Lower lobe of right lung (tissue), 2 donors: ENCODE results near the gene CFAP20DC. TPM values are rescaled to one million over a fixed set of nuclear protein-coding genes. Genes with fewer than 3 reads are reported as not detected.

Experiments
- ATAC-seq, 2 donors: fragments of 200-7000 bp; cut with Tn5 transposase; one replicate each; pipeline ENCODE4 v1.9.1; 2020 to 2022; ENCODE audit warnings: mild to moderate bottlenecking in 2 of 2, moderate library complexity in 2 of 2
- DNase-seq: peaks from one replicate; pipeline ENCODE4 v3.0.0-alpha.2; 2020
- H3K27ac ChIP-seq: fragments of 200-600 bp; one replicate; pipeline ENCODE4 v1.8.0; 2022
- H3K27me3 ChIP-seq: fragments of 200-600 bp; one replicate; pipeline ENCODE4 v1.8.0; 2022; ENCODE audit warnings: low read depth
- H3K36me3 ChIP-seq: fragments of 200-600 bp; one replicate; pipeline ENCODE4 v1.8.0; 2022; ENCODE audit warnings: mild to moderate bottlenecking
- H3K4me1 ChIP-seq: fragments of 200-600 bp; one replicate; pipeline ENCODE4 v1.8.0; 2022
- H3K4me3 ChIP-seq: fragments of 200-600 bp; one replicate; pipeline ENCODE4 v1.8.0; 2022; ENCODE audit warnings: mild to moderate bottlenecking
- H3K9me3 ChIP-seq: fragments of 200-600 bp; one replicate; pipeline ENCODE4 v1.8.0; 2022
- CTCF ChIP-seq: fragments of 200-600 bp; IDR thresholded peaks from one replicate; pipeline ENCODE4 v1.8.0; 2022; ENCODE audit warnings: antibody characterized with exemption, mild to moderate bottlenecking
- intact Hi-C: fragments of 100-400 bp; cut with DNase I; formaldehyde crosslinking; loops from one replicate; pipeline ENCODE4 v1.11.0; 2022
- total RNA-seq: library from RNA; stranded (reverse); fragmentation: NEBNext Ultra II Directional; extraction: Animal tissue kit (Norgen Biotek cat#: 25700); gene quantifications from one replicate; pipeline ENCODE4 v1.2.1, GENCODE V29; 2021
- donor health status: DM: no; HTN: yes; CAD: no; lungs with severe emphysema.

Gene CFAP20DC
- total RNA-seq, 1 donor from 2014 or later = 0.71 TPM

DNA sequence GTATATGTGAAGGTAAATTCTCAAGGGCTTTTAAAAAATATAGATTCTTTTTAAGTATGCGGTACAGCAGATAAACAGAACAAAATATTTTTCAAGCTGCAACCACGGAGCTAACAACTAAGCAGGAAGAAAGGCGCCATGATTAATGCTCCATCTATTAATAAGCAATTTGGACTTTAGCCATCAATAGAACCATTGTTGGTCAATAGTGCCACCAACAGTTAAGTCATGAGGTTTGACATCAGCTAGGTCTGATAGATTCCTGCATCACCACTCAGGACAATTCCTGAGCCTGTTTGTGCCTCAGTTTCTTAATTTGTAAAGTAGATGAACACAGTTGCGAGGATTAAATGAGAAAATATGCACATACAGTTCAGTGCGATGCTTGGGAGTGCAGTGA lies 318.2 kb downstream of the CFAP20DC start:
- H3K36me3 ChIP-seq = no peaks in the 10 kb centered on the region
- no peak overlapping the region for H3K4me3 ChIP-seq
- no peak for TF ChIP-seq CTCF
- H3K4me1 ChIP-seq = no peaks in the 10 kb centered on the region
- H3K9me3 ChIP-seq = no peaks in the 10 kb centered on the region
- no peaks in the 10 kb centered on the region for H3K27me3 ChIP-seq
- DNase-seq = no peak
- ATAC-seq = no peak
- no peak overlapping the region for H3K27ac ChIP-seq
- intact Hi-C loops = no loop called here

DNA sequence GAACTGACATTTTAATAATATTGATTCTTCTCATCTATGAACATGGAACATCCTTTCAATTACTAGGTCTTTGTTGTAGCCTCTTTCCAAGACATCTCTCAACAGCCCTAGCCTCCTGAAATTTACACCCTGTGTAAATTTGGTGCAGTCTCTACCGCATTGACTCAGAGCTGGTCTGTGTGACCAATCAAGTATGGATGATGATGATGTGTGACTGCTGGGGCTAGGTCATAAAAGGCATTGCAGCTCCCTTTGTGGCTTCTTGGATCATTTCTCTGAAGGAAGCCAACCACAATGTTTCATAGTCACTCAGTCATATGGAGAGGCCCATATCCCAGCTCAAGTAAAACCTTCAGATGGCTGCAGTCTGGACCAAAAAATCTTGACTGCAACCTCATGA lies 321.1 kb downstream of the CFAP20DC start:
- H3K9me3 ChIP-seq = no peaks in the 10 kb centered on the region
- no peak for TF ChIP-seq CTCF
- no peak overlapping the region for H3K27ac ChIP-seq
- H3K27me3 ChIP-seq = no peaks in the 10 kb centered on the region
- DNase-seq (no peak), ATAC-seq (no peak)
- no peaks in the 10 kb centered on the region for H3K36me3 ChIP-seq
- no peak overlapping the region for H3K4me3 ChIP-seq
- intact Hi-C loops = no loop called here
- no peaks in the 10 kb centered on the region for H3K4me1 ChIP-seq

DNA sequence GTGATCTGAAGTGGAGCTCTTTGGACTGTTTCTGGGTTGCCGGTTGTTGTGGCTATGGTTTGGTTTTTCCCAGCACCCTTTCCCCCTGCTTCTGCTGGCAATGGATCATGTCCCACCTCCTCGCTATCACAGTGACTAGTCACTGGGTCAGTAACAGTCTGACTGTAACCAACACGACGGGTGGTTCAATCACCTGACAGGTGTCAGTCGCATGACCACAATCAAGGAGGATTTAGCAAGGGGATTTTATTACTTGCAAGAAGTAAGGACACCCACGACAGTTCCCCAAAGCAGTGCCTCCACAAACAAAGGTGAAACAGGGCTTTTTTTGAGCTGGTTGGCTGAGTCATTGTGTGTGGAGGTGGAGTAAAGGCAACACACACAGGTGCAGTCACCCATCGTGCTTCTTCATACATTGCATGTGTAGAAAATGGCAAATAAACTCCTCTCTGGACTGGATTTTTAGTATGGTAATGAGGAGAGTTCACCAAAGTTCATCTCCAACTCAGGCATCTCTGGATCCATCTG lies 324.4 kb downstream of the CFAP20DC start:
- Histone ChIP-seq H3K27ac (no peak overlapping the region), H3K4me3 (no peak overlapping the region), H3K27me3 (no peaks in the 10 kb centered on the region), H3K9me3 (no peaks in the 10 kb centered on the region), H3K36me3 (no peaks in the 10 kb centered on the region), H3K4me1 (no peaks in the 10 kb centered on the region)
- no peak for DNase-seq
- no peak for ATAC-seq
- no peak for TF ChIP-seq CTCF
- intact Hi-C loops = no loop called here

DNA sequence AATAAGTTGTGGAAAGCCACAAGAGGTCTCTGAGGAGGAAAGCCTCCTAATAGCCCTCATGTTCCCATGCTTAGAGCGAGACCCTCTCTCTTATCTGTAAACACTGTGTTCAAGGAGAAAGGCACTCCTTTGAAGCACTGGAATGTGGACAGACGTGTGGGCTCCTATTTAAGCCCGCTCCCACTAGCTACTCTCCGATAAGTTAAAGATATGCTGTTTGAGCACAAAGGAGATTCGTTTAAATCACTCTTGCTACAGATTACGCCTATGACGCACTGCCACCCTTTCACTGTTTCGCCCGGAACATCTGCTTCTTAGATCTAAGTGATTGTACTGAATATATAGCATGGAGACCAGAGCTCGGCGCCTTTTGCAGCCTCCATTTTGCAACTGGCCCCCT lies 325.5 kb downstream of the CFAP20DC start:
- intact Hi-C loops = no loop called here
- Histone ChIP-seq H3K27me3 (no peaks in the 10 kb centered on the region), H3K27ac (no peak overlapping the region), H3K9me3 (no peaks in the 10 kb centered on the region), H3K4me1 (no peaks in the 10 kb centered on the region), H3K4me3 (no peak overlapping the region), H3K36me3 (no peaks in the 10 kb centered on the region)
- no peak for DNase-seq
- no peak for TF ChIP-seq CTCF
- no peak for ATAC-seq

DNA sequence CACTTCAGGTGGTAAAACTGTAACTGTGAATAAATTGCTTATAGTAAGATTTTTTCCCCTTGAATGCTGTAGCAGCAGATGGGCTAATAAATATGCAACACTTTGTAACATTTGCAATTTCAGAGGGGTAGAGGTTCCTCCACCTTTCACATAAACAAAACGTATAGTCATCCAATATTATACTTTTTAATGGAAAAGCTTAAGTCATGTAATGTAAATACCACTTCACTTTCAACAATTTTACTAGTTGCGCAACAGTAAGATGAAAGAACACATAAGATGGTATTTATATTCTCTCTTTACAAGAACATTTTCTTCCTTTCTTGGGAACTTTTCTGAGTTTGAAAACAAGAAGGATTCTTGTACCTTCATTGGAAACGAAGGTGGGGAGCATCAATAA lies 326.7 kb downstream of the CFAP20DC start:
- Histone ChIP-seq H3K4me3 (no peak overlapping the region), H3K9me3 (no peaks in the 10 kb centered on the region), H3K27me3 (no peaks in the 10 kb centered on the region), H3K36me3 (no peaks in the 10 kb centered on the region), H3K4me1 (no peaks in the 10 kb centered on the region), H3K27ac (no peak overlapping the region)
- no peak for DNase-seq
- no peak for TF ChIP-seq CTCF
- ATAC-seq = no peak
- intact Hi-C loops = no loop called here

DNA sequence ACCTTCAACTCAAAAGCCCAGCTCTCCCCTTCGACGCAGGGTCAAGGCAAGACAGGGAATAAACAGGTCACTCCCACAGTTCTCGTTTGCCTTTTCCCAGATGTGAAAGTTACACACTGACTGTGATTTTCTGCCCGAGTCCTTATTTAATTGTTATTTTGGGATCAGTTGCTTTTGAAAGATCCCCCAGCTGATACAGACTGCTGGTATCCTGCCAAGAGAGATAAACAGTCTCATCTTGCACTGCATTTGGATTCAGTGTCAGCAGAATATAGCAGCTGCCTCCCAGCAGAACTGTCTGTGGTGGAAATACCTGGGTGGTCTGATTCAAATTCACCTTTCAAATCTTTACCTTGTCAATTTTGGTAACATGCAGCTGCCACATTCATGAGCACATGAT lies 327.3 kb downstream of the CFAP20DC start:
- no peak overlapping the region for H3K27ac ChIP-seq
- no peaks in the 10 kb centered on the region for H3K9me3 ChIP-seq
- H3K4me3 ChIP-seq = no peak overlapping the region
- no peaks in the 10 kb centered on the region for H3K4me1 ChIP-seq
- H3K27me3 ChIP-seq = no peaks in the 10 kb centered on the region
- DNase-seq (no peak), ATAC-seq (no peak)
- H3K36me3 ChIP-seq = no peaks in the 10 kb centered on the region
- no peak for TF ChIP-seq CTCF
- intact Hi-C loops = no loop called here
